GM11168 (cell line): ENCODE results near the gene OR13C9.
"Not testable (repeated sequence)": the region's sequence is repeated elsewhere in the genome, so short reads cannot be mapped to it uniquely, and the experiment has no call there.

Experiments used
- in situ Hi-C: fragments of 300-500 bp; cut with MboI; formaldehyde crosslinking; loops from one replicate; pipeline ENCODE4 v1.12.0; 2022; ENCODE audit warnings: low sequenced_read_pairs; ENCODE audit not compliant: unreplicated experiment

The OR13C9 gene, protein sequence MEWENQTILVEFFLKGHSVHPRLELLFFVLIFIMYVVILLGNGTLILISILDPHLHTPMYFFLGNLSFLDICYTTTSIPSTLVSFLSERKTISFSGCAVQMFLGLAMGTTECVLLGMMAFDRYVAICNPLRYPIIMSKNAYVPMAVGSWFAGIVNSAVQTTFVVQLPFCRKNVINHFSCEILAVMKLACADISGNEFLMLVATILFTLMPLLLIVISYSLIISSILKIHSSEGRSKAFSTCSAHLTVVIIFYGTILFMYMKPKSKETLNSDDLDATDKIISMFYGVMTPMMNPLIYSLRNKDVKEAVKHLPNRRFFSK

GRCh38 chr9:104618104-104618503, at the start of gene OR13C9:
Gene OR13C9, minus strand, starts transcription at chr9:104618204. Its CDS starts 0 bp downstream, at chr9:104618204.
- in situ Hi-C loops: no loop called here

GRCh38 chr9:104658496-104659195, 40.6 kb upstream of the OR13C9 start:
- in situ Hi-C loops: no loop called here

DNA sequence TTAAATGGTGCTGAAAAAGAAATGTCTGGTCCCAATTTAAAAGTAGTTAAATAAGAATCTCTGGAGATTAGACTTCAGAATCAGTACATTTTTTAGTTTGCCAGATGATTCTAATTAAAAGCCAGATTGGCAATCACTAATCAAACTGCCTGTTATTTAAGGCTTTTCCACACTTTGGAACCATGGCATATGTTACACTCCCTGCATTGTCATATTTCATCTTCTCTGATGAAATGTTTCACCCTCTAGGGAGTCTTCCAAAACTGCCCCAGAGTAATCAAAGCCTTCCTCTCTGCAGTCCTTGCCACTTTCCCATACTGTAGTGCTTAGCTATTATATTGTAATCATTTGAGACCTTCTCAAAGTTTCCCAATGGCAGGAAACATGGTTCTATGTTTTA, 17.5 kb upstream of the OR13C9 start:
- in situ Hi-C loops: no loop called here

DNA sequence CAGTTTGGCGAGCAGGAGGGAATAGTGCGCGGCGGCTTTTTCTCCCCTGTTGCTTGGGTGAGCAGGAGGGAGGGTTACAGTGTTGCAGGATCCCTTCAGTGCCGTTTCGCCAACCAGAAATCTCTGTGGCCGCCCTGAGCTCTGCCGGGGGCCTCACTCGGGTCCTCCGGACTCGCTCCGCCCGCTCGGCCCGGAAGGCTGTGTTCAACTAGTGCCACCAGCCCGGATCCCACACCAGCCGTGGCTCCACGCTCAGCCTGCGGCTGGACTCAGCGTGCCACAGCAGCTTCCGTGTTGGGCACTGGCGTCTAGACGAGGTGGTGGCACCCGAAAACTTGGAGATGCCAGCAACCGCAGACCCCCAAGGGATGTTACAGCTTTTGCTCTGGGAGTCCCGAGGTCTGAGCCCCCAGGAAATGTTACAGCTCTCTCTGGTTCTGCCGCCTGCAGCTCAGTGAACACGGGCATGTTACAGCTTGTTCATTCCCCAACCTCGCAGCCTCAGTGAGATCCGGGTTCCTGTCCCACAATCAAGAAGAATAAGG, 16.0 kb upstream of the OR13C9 start:
- in situ Hi-C loops: no loop called here

GRCh38 chr9:104625964-104626363, 8.0 kb upstream of the OR13C9 start:
- in situ Hi-C loops: not testable (repeated sequence)

- in situ Hi-C loops: no loop called here
These were observed 586 bp downstream of the OR13C9 start for GRCh38 chr9:104617418-104617817.

- in situ Hi-C loops: no loop called here
These were observed 6.8 kb downstream of the OR13C9 start for GRCh38 chr9:104611213-104611612.

DNA sequence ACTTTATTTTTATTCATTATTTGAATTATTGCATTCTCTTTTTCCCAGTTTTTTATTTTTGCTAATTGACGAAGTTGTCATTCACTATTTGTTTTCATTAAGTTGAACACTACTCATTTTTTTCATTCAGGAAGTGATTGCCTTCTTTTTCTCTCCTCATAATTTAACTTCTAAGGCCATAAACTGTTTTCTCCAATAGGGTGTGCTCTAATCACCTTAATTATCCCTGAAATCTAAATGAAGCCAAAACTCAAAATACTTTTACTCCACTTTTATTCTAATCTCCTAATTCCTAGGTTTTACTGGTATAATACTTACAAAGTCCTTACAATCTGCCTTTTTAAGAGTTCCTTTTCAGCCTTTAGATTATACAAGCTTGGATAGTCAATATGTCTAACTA, 9.7 kb downstream of the OR13C9 start:
- in situ Hi-C loops: no loop called here

DNA sequence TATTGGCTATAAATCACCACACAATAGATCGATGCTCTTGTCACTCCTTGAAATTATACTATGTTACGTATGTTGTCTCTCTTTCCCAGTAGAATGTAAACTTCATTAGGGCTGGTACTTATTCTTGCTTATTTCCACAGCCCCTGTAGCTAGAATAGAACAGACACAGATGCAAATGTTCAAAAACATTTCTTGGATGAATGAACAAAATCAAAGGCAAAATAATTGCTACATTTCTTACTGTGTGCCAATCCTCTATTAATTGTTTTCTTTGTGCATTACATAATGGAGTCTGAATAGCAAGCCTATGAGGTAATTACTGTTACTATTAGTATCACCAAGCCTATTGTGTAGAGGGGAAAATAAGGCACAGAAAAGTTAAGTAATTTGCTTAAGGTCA, 11.9 kb downstream of the OR13C9 start:
- in situ Hi-C loops: no loop called here

DNA sequence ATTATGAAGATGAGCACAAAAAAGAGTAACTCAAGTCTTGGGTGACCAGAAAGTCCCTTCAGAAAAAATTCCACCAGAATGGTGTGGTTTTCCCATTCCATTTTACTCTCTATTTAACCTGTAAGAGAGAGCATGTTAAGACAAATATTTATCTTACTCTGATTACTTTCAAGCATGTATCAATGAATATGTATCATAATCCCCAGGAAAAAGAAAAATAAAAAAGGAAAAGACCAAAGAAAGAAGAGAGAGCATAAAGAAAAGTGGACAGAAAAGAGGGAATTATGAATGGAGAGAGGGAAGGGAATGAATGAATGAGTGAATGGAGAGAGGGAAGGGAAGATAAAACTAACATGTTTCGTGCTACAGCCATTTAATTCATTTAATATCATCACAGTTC, 12.5 kb downstream of the OR13C9 start, which contains the start of gene OR13C2:
Gene OR13C2, minus strand, starts transcription at position 101 of the 400 bp plus-strand sequence. Its CDS starts 0 bp downstream, at position 101.
- in situ Hi-C loops: not testable (repeated sequence)

DNA sequence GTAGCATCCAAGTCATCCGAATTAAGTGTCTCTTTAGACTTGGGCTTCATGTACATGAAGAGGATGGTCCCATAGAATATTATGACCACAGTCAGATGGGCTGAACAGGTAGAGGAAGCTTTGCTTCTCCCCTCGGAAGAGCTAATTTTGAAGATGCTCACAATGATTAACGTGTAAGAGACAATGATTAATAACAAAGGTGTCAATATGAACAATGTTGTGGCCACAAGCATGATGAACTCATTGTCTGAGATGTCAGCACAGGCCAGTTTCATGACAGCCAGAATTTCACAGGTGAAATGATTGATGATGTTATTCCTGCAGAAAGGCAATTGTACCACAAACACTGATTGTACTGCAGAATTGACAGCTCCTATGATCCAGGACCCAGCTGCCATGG, 13.2 kb downstream of the OR13C9 start:
- in situ Hi-C loops: no loop called here

GRCh38 chr9:104599313-104599712, 18.7 kb downstream of the OR13C9 start, which contains the start of gene OR13C5:
Gene OR13C5, minus strand, starts transcription at chr9:104599413. Its CDS starts 0 bp downstream, at chr9:104599413.
- in situ Hi-C loops: not testable (repeated sequence)

- in situ Hi-C loops: not testable (repeated sequence)
These were observed 19.3 kb downstream of the OR13C9 start for GRCh38 chr9:104598749-104599148.

- in situ Hi-C loops: no loop called here
These were observed 28.4 kb downstream of the OR13C9 start for GRCh38 chr9:104589626-104590025.

DNA sequence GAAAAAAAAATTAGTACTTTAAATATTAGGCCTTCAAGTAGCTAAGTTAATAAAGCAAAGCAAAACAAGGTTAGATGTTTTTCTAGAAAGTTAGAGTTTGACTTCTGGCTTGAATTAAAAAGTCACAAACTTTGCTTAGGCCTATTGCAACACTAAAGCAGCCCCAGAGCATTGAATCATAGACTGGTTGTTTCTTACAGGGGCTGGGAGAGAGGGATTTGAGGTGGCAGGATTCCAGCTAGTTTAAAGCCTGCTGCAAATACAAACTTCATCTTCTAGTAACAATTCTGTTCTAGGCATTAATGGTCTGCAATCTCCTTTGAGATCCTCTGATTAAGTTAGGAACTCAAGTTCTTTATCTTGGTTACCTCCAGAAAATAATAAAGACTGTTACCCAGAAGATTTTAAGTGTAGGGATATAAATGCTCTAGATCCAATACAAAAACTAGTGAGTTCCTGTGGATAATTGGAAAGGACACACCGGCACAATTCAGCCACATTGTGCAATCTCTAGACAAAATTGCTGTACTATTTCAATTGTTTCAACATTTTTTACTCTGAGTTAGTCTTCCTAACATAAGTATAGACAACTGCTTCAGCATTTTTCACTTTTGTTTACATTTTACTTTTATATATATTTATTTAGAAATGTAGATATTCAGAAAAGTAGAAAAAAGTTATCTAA, 31.4 kb downstream of the OR13C9 start:
- in situ Hi-C loops: no loop called here

DNA sequence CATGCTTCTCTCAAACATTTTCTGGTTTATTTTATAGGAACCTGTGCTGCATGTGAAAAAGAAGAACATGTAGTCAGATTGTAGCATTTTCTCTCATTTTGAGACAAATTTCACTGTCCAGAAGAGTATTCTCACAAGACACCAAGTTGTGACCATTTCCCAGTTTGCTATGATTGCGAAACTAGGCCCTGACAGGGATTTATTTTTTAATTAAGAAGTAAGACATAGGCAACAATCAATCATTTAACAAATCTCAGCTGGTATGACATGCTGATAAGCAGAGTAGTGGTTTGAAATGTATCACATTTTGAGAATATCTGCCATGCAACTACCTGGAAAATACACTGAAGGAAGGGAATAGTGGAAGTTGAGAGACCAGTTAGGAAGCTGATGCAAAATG, 37.4 kb downstream of the OR13C9 start:
- in situ Hi-C loops: no loop called here

- in situ Hi-C loops: no loop called here
These were observed 40.7 kb downstream of the OR13C9 start for GRCh38 chr9:104577263-104577662.

- in situ Hi-C loops: no loop called here
These were observed 42.5 kb downstream of the OR13C9 start for GRCh38 chr9:104575456-104575855.

DNA sequence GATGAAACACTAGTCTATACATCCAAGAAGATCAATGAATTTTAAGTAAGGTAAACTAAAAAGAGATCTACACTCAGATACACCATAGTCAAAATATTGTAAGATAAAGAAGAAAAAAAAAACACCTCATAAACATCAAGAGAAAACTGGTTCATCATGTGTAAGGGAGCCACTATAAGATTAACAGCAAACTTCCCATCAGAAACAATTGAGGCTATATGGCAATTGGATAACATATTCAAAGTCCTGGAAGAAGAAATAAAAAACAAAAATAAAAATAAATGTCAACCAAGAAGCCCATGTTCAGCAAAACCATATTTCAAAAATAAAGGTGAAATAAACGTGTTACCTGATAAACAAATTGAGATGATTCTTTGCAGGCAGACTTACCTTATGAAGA, 45.4 kb downstream of the OR13C9 start:
- in situ Hi-C loops: no loop called here

DNA sequence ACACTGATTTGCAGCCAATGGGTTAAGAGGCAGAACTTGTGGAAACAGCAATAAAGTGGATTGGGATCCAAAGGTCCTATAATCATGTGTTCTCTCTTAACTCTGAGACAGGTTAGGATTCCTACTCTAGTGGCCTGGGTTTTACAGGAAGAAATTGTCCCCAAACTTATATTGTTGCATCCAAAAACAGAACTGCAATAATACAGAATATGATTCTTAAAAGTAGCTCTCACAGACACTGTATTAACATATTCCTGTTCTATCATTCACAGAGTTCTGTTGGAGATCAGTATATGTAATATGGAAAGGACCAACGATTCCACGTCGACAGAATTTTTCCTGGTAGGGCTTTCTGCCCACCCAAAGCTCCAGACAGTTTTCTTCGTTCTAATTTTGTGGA, 49.1 kb downstream of the OR13C9 start, which contains the start of gene OR13C8:
Gene OR13C8, plus strand, starts transcription at position 301 of the 400 bp plus-strand sequence. Its CDS starts 0 bp downstream, at position 301.
- in situ Hi-C loops: no loop called here
